Heart right ventricle (tissue), 16 donors: Measurements from ENCODE around the gene RPS6KA4. TPM values are rescaled to one million over a fixed set of nuclear protein-coding genes. Genes with fewer than 3 reads are reported as not detected.

Source experiments
- ATAC-seq, 8 donors: fragments of 200-7000 bp; cut with Tn5 transposase; one replicate each; pipeline ENCODE4 v1.9.1; 2020; ENCODE audit warnings: mild to moderate bottlenecking in 8 of 8, moderate library complexity in 8 of 8, moderate number of reproducible peaks in 1 of 8
- DNase-seq, 2 donors: peaks; one replicate each; pipeline ENCODE4 v3.0.0-alpha.2; 2020
- H3K27ac ChIP-seq, 10 donors: fragments of 200-600 bp; sonication (generic) in 2 of 10; one replicate each; pipeline versions ENCODE4 v1.5.0 to v1.8.0; 2020 to 2022; ENCODE audit warnings: mild to moderate bottlenecking in 3 of 10
- H3K27me3 ChIP-seq, 7 donors: fragments of 200-600 bp; one replicate each; pipeline ENCODE4 v1.8.0; 2021 to 2022; ENCODE audit warnings: mild to moderate bottlenecking in 2 of 7
- H3K36me3 ChIP-seq, 9 donors: fragments of 200-600 bp; sonication (generic) in 1 of 9; one replicate each; pipeline versions ENCODE4 v1.5.0 to v1.8.0; 2020 to 2022; ENCODE audit warnings: mild to moderate bottlenecking in 2 of 9
- H3K4me1 ChIP-seq, 9 donors: fragments of 200-600 bp; sonication (generic) in 1 of 9; one replicate each; pipeline versions ENCODE4 v1.5.0 to v1.8.0; 2020 to 2022; ENCODE audit warnings: mild to moderate bottlenecking in 4 of 9
- H3K4me3 ChIP-seq, 10 donors: fragments of 200-600 bp; sonication (generic) in 2 of 10; one replicate each; pipeline versions ENCODE4 v1.5.0 to v1.8.0; 2020 to 2022; ENCODE audit warnings: mild to moderate bottlenecking in 7 of 10, moderate library complexity in 2 of 10
- H3K9me3 ChIP-seq, 11 donors: fragments of 200-600 bp in 10 of 11; sonication (generic) in 2 of 11; one replicate each; pipeline versions ENCODE4 v1.5.0 to v1.8.0; 2013 to 2022; ENCODE audit warnings: mild to moderate bottlenecking in 2 of 11, control low read depth in 1 of 11, moderate library complexity in 1 of 11
- WGBS, 2 donors: extraction: QIAGEN DNeasy Blood & Tissue Kit; methylation state at CpG; one replicate each; pipeline ENCODE4 v1.1.7; 2013; ENCODE audit warnings: inconsistent platforms in 1 of 2; 5-methylcytosine and 5-hydroxymethylcytosine counted together
- intact Hi-C, 10 donors: fragments of 100-400 bp; cut with DNase I; formaldehyde crosslinking; loops; one replicate each; pipeline versions ENCODE4 v1.11.1 to v1.14.2; 2022
- polyA plus RNA-seq, 2 donors: library from polyadenylated mRNA; stranded (reverse); fragments of 200-250 nt; gene quantifications; one replicate each; pipeline ENCODE4 v1.2.3, GENCODE V29; 2013
- total RNA-seq, 10 donors: library from RNA; stranded (reverse); fragmentation: NEBNext Ultra II Directional in 3 of 10; extraction: Animal tissue kit (Norgen Biotek cat#: 25700) in 3 of 10; gene quantifications; one replicate each; pipeline versions ENCODE4 v1.2.1 to v1.2.4, GENCODE V29; 2021 to 2023
- TF ChIP-seq, protein P1 (sequence below), 9 donors: fragments of 200-600 bp; sonication (generic) in 2 of 9; IDR thresholded peaks; one replicate each; pipeline versions ENCODE4 v1.5.0 to v1.8.0; 2021 to 2022; ENCODE audit warnings: antibody characterized with exemption in 9 of 9, mild to moderate bottlenecking in 5 of 9, moderate library complexity in 1 of 9
- donor health status: Arrhythmogenic right ventricular cardiomyopathy.
- donor health status: ischemic (EF 13 %, LVEDD 7.1; RV severe dilation, severe dysfunction).
- donor health status: healthy with polysubstance abuse.
- donor health status: DM: no; HTN: yes; CAD: no.
- donor health status: DM: no; HTN: no; CAD: no.
- donor health status: ischemic (EF 25% LVEDD 6.9; RV normal size, moderate dysfunction).
- donor health status: ischemic (EF 25% LVEDD 5.7; RV mildly dilated, moderate dysfunction).
- donor health status: healthy.
- donor health status: DM: yes; HTN: yes; CAD: no.
- donor health status: Ischemic cardiomyopathy.
- donor health status: ischemic (EF 35%, LVEDD 5.7; RV mildly dilated, moderate dysfunction).
- donor health status: nonischemic (EF 11% LVEDD 7.7; RV severe dilation, severe dysfunction).
- donor health status: DM: yes; HTN: yes; CAD: no.
- donor health status: PGD.
- donor health status: ischemic (EF 29% LVEDD 5.4; RV normal size, mild dysfunction).
- donor health status: nonischemic (EF 23%, LVEDD 6.1; RV moderate dilation, normal function).

Gene RPS6KA4
- total and polyA plus RNA-seq, 12 donors, result 10.7 to 21.9 (median 13.3) TPM

DNA sequence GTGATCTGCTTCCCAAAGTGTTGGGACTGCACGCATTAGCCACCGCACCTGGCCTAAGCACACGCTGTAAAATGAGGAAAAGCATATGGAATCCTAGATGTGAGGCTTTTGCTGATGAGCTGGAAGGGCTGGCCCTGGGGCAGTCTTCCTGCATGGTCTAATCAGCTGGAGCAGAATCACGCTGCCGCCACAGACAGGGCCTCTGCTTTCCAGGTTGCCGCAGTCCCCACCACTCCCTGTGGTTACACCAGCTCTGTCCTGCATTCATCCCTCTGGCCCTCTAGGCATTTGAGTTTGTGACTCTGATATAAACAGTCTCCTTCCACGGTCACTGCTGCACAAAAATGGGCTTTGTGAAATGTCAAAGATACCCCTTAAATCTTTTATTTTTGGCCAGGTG, 17.1 kb downstream of the RPS6KA4 start:
- peaks cover 0 to 15% (median 11%) of the 10 kb centered on the region in 9 donors for H3K4me1 ChIP-seq
- 87 to 96% methylated on average over 7 of the region's 7 CpGs for WGBS, 2 donors
- TF ChIP-seq, protein P1, sequence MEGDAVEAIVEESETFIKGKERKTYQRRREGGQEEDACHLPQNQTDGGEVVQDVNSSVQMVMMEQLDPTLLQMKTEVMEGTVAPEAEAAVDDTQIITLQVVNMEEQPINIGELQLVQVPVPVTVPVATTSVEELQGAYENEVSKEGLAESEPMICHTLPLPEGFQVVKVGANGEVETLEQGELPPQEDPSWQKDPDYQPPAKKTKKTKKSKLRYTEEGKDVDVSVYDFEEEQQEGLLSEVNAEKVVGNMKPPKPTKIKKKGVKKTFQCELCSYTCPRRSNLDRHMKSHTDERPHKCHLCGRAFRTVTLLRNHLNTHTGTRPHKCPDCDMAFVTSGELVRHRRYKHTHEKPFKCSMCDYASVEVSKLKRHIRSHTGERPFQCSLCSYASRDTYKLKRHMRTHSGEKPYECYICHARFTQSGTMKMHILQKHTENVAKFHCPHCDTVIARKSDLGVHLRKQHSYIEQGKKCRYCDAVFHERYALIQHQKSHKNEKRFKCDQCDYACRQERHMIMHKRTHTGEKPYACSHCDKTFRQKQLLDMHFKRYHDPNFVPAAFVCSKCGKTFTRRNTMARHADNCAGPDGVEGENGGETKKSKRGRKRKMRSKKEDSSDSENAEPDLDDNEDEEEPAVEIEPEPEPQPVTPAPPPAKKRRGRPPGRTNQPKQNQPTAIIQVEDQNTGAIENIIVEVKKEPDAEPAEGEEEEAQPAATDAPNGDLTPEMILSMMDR (IDR thresholded peaks at IDR 0.05), result no peak
- intact Hi-C loops, result no loop called here
- ATAC-seq (no peak), DNase-seq (no peak)
- no peaks in the 10 kb centered on the region for H3K27me3 ChIP-seq
- peaks cover 0 to 12% (median 0%) of the 10 kb centered on the region in 9 donors for H3K36me3 ChIP-seq
- no peak overlapping the region for H3K27ac ChIP-seq
- no peaks in the 10 kb centered on the region for H3K9me3 ChIP-seq
- no peak overlapping the region for H3K4me3 ChIP-seq

DNA sequence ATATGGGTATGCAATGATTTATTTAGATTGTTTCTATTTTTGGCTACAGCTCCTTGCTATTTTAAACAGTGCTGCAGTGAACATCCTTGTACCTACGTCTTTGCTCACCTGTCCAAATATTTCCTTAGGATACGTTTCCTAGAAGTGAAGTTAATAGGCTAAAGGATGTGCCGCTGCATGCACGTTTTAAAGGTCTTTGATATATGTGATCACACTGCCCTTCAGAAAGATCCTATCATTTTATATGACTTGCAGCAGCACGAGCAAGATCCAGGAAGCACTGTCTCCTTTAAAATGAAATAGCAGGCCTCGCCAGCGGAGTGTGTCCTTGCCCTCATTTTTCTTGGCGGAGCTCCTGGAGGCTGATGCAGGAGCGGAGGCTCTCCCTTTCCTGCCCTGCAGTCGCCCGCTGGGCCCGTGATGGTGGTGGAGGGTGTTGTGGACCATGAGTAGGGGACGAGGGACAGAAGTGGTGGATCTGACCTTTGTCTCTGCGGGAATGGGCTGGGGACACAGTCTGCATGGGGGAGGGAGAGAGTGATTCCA, 19.4 kb downstream of the RPS6KA4 start:
- Histone ChIP-seq H3K36me3 (no peaks in the 10 kb centered on the region), H3K9me3 (no peaks in the 10 kb centered on the region), H3K27me3 (no peaks in the 10 kb centered on the region), H3K4me1 (peaks cover 0 to 15% (median 11%) of the 10 kb centered on the region in 9 donors), H3K4me3 (no peak overlapping the region), H3K27ac (no peak overlapping the region)
- no peak for DNase-seq
- TF ChIP-seq, protein P1 (IDR thresholded peaks at IDR 0.05), result peak in 1 of 9 donors; percentile 10
- ATAC-seq, result peak in 5 of 8 donors; percentile 38 to 66 (median 60)
- WGBS, 2 donors, result 40 to 46% methylated on average over 14 of the region's 14 CpGs
- intact Hi-C loops, result no loop called here

DNA sequence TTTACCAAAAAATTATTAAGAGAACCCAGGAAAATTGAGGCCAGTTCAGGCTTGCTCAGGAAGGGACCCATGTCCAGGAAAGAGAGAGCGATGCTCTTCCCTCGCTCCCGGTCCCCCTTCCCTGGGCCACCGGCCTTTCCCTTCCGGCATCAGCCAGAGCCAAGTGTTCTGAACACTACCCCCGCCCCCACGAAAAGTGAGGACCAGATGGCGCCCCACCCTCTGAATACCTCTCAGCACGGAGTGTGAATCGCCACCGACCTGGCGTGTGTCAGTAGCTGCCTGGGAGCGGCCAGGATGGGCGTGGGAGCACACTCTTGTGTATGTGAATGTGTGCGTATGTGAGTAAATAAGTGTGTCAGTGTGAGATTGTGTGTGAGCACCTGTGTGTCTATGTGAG, 20.2 kb downstream of the RPS6KA4 start:
- no peaks in the 10 kb centered on the region for H3K27me3 ChIP-seq
- H3K9me3 ChIP-seq, result no peaks in the 10 kb centered on the region
- DNase-seq (no peak), ATAC-seq (peak in 3 of 8 donors; percentile 5 to 23 (median 22))
- WGBS, 2 donors, result 71 to 77% methylated on average over 15 of the region's 15 CpGs
- intact Hi-C loops, result no loop called here
- no peaks in the 10 kb centered on the region for H3K36me3 ChIP-seq
- TF ChIP-seq, protein P1 (IDR thresholded peaks at IDR 0.05), result no peak
- H3K4me1 ChIP-seq, result peaks cover 0 to 22% (median 14%) of the 10 kb centered on the region in 9 donors
- no peak overlapping the region for H3K27ac ChIP-seq
- H3K4me3 ChIP-seq, result no peak overlapping the region

DNA sequence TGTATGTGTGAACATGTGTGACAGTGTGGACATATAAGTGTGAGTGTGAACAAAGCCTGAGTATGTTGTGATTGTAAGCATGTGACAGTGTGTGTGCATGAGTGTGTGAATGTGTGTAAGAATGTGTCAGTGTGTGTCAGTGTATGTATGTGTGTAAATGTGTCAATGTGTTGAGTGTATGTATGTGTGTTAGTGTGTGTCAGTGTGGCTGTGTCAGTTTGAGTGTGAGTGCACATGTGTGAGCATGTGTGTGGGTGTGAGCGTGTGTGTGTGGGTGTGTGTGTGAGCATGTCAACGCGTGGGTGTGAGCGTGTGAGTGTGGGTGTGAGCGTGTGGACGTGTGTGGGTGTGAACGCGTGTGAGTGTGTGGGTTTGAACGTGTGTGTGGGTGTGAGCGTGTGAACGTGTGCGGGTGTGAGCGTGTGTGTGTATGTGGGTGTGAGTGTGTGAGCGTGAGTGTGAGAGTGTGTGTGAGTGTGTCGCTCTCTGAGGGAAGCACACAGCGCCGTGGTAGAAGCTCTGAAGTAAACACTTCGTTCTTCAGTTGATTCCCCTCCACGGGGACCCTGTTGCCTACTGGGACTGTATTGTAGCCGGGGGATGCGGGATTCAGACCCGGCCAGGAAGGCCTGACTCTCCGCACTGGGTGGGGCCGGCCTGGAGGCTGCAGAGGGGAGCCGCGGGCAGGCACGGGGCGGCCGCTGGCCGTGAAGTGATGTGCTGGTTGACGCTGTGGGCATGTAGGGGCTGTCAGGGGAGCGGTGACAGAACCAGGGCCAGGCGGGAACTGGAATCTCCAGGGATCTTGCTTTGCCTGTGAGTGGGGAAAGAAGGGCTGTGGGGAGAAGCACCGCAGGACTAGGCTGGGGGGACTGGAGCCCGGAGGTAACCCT, 21.1 kb downstream of the RPS6KA4 start:
- intact Hi-C loops, result no loop called here
- H3K9me3 ChIP-seq, result no peaks in the 10 kb centered on the region
- no peaks in the 10 kb centered on the region for H3K27me3 ChIP-seq
- 59 to 69% methylated on average over 35 of the region's 35 CpGs for WGBS, 2 donors
- ATAC-seq, result peak in 1 of 8 donors; percentile 32
- no peak overlapping the region for H3K27ac ChIP-seq
- DNase-seq, result no peak
- H3K36me3 ChIP-seq, result no peaks in the 10 kb centered on the region
- H3K4me3 ChIP-seq, result no peak overlapping the region
- peaks cover 0 to 31% (median 21%) of the 10 kb centered on the region in 9 donors for H3K4me1 ChIP-seq
- TF ChIP-seq, protein P1 (IDR thresholded peaks at IDR 0.05), result no peak
